ENCODE results near the gene SETD7.

DNA sequence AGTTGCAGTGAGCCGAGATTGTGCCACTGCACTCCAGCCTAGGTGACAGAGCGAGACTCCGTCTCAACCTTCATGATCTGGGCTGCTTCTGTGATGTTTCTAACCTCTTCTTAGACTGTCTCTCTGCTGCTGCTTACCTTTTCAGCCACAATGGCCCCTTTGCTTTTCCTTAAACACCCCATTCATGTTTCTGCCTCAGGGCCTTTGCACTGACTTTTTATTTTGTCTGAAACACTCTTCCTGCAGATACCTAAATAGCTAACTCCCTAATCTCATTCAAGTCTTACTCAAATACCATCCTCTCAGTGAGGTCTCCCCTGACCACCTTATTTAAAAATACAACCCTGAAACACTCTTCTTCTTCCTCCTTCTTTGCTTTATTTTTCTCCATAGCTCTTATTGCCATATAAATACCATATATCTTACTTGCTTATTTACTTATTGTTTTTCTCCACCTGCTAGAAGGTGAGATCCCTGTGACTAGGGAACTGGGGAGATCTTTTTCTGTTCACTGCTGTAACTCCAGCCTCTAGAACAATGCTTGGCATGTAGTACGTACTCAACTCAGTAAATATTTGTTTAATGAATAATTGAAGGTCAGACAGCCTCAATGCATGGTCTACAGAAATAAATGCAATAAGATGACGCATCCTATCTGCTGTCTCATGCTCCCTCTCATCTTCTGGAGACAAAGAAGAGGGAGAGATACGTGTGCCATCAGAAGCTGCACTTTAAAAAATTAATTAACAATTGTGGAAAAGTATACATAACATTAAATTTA is 43.8 kb upstream of the SETD7 start:
- TF ChIP-seq, protein P1, sequence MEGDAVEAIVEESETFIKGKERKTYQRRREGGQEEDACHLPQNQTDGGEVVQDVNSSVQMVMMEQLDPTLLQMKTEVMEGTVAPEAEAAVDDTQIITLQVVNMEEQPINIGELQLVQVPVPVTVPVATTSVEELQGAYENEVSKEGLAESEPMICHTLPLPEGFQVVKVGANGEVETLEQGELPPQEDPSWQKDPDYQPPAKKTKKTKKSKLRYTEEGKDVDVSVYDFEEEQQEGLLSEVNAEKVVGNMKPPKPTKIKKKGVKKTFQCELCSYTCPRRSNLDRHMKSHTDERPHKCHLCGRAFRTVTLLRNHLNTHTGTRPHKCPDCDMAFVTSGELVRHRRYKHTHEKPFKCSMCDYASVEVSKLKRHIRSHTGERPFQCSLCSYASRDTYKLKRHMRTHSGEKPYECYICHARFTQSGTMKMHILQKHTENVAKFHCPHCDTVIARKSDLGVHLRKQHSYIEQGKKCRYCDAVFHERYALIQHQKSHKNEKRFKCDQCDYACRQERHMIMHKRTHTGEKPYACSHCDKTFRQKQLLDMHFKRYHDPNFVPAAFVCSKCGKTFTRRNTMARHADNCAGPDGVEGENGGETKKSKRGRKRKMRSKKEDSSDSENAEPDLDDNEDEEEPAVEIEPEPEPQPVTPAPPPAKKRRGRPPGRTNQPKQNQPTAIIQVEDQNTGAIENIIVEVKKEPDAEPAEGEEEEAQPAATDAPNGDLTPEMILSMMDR (IDR thresholded peaks at IDR 0.05): no peak
- TF ChIP-seq POLR2A (IDR thresholded peaks at IDR 0.05): no peak
